COR-L47 (cell line): ENCODE data around the gene SLC12A8.

ENCODE experiments used
- DNase-seq: peaks from one replicate; lab custom pipeline; 2025; lab: John Stamatoyannopoulos, UW

The SLC12A8 gene

DNA sequence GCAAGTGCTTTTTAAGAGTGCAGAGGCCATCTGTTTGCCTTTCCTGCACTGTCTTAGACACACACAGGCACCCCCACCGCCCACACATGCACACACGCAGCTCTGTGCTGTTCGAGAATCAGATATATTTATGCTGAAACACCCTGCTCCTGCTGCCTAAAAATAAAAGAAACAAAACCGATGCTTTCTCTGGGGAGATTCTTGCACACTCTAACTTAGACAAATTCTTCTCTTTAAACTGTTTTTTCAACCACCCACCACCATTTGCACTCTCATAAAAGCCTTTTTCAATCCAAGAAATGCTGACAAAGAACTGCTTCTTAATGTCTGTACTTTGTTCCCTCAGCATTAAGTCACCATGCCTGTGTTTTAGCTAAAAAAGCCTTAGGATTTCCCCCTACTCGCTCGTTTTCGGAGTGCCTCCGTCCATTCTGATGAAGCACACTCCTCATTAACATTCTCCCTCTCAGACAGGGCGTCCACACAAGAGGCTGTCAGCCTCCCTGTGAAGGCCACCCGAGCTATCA lies 26.2 kb downstream of the SLC12A8 start:
- no peak for DNase-seq

DNA sequence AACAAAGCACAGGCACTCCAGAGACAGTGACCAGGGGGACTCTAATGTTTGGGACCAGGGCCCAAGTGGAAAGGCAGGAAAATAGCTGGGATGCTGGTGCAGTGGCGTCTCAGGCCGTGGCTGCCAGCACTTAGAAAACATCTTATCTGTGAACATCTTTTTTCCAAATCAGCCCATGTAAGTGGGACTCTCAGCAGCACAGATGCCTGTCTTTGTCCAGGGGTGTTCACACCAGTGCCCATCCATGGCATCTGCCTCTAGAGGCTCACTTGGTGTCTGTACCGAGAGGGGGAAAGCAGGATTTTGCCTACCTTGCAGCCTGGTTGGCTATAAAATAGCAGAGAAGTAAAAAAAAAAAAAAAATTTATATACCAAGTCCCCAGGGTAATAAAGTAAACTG lies 26.7 kb downstream of the SLC12A8 start:
- no peak for DNase-seq

DNA sequence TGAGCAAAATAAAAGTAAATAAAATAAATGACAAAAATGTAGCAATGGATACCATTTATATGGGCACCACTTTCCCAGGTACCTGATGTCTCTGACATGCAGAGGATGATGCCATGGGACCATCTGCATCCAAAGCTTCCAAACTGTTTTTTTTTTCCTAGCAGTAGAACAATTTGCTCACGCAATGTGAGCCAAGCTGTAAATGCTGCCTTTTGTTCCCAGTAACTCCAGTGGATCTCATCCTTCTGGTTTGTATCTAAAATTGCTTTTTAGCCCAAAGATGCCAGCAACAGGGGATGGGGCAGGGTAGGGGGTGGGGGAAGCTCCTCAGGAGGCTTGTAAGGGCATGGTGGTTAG lies 32.7 kb downstream of the SLC12A8 start:
- no peak for DNase-seq

DNA sequence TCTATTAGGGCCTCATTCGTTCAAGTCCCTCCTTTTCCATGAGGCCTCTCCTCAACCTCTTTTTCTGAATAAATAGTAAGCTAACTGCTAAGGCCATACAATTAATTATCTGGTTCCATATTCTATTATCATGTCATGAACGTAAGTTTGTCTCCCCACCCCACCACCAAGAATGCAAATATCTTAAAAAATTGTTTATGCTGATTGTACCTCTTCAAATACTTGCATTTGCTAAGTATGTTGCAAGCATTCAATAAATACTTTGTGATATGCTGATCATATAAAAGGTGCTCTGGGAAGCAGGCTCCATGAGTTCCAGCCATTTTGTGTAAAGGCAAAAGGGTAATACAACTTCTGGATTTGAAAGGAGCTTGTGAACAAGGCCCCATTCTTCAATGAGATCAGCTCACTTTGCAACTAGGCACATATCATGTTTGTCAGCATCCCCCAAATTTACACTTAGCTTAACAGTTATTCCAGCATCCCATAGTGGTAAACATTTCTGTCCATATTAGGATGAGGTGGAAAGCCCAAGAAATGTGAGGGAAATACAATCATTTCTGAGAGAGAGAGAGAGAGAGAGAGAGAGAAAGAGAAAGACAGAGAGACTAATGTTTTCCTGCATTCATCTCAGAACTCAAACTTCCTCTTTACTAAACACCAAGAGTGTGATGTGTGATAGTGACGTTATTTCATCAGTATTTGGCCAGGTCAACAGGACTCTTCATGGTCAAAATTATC lies 33.2 kb downstream of the SLC12A8 start:
- DNase-seq: no peak

DNA sequence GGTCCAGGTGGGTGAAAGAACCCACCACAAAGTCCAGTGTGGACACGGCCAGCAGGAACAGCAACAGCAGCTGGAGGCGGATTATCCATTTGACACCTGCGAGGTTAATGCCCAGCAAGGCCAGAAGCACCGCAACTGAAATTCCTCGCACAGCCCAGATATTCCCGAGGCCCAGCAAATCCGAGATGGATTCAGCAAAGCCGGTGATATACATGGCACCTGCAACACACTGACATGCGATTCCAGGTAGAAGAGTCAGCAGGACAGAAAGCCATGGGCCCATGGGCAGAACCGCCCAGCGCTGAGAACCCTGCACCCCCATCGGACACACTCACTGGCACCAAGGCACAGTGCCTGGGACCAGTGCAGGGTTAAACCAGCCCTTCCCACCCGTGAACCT lies 34.8 kb downstream of the SLC12A8 start:
- DNase-seq: no peak

DNA sequence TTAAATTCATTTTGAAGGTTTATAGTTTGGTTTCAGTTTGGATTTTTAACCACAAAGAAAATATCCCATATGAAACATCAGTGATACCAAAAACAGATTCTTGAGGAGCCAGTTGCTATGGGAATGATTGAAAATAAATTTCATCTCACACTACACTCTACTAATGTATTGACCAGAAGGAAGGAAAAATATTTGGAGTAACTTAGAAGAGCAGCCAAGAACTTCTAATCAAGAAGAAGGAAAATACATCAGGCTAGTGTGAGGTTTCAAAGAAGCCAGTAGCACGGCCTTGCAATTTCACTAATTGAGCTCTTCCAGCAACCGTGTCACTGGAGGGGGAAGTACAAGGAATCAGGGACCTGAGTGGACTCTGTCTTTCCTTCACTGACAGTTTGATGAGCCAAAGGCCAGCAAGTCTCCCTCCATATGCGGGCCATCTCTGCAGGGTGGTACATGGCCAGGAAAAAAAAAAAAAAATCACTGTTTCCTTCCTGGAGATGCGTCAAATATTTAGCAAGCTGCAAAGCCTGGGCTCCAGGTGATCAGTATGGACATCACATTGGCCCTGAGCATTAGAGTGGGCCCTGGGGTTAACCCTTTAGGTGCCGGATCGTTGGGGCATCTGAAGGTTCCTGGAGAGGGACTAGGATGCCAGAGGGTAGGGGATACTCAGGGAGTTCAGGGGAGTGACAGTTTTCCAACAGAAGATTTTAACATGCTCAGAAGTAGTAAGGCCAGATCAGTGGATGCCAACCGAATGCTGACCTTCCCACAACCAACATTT lies 37.1 kb downstream of the SLC12A8 start:
- no peak for DNase-seq

DNA sequence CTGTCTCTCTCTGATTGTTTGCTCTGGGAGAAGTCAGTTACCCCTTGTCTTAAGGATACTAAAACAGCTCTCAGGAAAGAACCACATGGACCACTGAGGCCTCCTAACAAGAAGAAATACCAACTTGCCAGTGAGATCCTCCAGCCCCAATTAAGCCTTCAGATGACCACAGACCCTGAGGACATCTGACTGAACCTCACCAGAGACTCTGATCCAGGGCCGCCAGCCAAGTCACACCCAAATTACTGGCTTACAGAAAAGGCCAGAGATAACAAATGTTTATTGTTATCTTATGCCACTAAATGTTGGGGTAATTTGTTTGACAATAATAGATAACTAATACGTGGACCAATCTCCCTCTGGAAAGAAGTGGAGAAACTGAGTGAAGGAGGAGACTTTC lies 40.2 kb downstream of the SLC12A8 start:
- DNase-seq: no peak

DNA sequence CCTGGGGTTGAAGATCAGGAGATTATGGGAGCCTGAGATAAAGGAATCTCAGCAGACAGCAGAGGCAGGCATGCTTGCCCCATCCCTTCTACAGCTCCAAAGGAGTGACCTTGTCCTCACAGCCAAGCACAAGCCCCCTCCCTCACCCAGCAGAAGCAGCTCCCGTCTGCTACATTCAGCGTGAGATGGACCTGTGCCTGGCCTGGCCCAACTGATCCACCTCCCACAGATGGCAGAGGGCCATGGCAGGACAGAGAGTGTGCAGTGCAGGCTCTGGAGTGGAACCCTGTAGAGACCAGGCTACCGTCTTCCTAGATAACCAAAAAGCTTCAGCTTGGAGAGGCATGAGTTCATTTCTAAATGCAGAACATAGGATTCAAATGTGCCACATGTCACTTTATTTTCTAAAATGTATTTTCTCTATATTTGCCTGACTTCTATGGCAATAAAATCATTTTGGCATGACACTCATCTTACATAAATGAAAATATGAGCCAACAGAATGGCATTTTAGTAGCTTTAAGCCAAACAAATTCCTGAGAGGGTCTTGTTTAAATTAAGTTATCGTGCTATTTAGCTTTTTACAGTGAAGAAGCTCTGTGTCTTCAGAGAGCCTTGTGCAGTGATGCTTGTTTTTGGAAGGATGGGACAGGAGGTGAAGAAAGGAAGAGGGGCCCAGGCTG lies 43.7 kb downstream of the SLC12A8 start:
- no peak for DNase-seq

DNA sequence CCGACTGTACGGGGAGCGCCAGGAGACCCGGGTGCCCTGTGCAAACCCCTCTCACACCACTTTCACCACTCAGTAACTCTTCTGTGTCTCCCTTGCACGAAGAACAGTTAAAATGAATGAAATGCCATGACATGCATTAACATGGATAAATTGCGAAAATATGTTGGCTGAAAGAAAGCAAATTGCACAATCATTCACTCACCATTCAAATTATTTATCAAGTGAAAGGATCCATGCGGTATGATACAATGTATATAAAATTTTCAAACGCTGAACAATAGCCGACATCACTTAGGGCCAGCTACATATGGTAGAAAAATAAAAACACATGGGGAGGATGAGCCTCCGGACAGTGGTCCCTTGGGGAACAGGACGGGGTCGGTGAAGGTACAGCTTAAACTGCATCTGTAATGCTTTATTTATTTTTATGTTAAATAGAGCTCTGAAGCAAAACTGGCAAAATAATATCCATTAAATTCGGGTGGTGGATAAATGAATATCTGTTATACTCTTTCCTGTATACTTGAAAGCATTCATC lies 45.9 kb downstream of the SLC12A8 start:
- DNase-seq: no peak

DNA sequence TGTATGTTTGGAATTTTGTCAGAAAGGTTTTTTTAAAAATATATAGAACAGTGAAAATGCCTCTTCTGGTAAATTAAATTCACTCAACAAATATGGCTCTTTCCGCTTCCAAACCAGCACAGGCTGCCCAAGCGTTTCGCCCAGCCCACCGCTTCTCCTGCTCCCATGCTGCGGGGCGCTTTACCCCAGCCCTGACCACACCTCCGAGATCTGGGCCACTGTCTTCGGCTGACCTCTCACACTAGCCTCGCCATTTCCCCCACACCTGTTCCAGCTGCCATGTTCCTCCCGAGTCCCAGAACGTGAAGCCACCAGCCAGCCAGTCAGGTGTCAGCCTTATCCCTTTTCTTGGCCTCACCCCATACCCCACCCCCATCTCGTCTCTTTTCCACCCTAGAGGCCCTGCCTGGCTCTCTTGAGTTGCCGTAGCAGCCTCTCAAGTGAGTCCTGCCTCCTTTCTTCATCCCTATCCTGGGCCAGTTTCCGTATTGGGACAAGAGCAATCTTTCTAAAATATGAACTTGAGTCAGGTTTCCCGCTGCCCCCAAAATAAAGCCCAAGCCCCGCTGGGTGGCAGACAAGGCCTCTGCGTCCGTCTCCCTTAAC lies 46.5 kb downstream of the SLC12A8 start:
- no peak for DNase-seq

DNA sequence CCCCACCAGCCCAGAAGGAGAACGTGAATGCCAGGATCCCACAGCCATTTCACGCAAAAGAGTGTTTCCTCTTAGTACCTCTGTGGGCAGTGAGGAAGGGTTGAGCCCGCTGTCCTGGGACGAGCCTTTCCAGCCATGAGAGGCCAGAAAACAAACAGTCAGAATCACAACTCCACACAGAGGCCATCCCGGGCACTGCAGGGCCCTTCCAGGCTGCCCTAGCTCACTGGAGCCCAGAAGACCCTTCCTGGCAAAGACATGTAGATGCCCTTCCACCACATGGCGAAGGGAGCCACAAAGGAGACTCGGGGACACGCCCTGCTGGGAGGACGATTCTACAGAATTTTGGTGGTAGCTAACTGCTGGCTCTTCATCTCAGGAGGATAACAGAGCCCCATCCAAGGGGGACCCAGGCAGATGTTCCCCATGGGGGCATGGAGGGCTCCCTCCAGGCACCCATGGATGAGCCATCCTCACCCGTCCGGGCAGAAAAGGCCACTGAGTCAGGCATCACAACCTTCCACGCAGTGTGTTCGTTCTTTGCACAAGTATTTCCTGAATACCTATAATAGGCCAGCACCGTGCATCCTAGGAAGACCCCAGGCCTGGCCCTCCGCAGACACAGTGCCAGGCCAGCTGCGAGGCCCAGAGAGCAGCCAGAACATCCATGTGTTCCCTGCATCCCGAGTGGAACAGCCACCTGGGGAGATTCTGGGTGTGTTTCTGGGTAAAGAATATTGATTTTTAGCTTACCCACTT lies 47.2 kb downstream of the SLC12A8 start:
- no peak for DNase-seq

DNA sequence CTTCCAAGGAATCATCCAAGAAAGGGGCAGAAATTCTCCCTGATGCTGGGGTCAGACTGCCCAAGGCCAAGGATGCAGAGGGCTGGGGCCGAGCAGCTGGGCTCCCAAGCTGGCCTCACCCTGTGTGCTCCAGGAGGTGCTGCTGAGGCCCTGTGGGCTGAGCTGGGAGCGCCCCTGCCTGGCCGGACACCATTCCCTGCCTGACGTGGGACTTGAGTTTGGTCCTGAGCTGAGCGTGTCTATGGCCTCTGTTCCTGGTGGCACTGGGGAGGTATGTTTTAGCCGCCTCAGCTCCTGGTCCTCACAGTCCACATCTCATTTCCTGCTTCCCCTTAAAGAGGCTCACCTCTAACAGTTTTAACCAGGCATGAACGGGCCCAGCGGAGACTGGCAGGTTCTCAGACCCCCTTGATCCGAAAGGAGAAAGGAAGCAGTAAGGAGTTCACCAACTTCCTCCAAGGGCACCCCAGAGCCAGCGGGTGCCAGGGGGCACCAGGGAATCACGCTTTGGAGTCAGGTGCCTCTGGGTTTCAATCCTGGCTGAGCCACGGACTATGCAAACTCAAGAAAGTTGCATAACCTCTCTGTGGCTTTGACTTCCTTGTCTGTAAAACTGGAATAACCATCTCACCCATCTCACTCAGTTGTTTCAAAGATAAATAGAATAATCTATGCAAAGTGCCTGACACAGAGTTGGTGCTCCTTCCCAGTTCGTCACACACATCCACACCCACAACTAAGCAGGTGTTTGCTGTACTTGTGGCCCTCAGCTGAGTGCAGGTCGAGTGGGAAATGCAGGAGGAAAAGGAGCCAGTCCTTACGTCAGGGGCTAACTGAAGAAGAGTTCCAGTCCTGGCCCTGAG lies 48.6 kb downstream of the SLC12A8 start:
- DNase-seq: no peak

DNA sequence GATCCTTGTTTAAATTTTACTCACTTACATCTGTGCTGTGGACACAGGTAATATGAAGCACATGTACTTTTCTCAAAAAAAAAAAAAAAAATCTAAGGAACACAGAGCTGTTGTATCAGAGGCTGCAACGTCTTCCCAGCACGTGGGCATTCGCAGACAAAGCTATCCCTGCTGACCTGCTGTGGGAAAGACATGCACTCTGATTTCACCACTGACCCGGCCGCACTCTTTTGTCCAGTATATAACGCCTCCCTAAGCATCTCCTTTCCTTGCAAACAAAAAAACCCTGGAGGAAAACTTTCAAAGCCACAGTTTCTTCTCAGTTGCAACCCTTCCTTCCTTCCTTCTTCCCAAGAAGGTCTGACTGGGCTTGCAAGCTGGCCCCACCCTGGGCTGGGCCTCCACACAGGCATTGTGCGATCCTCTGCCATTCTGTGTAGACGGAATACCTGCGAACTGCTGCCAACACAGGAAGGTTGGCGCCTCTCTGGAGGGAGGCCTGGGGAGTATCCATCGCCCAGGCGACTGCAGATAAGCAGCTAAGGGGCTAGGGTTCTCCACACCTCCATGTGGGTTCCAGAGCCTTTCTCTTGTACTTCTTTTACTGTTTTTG lies 50.8 kb downstream of the SLC12A8 start:
- no peak for DNase-seq

DNA sequence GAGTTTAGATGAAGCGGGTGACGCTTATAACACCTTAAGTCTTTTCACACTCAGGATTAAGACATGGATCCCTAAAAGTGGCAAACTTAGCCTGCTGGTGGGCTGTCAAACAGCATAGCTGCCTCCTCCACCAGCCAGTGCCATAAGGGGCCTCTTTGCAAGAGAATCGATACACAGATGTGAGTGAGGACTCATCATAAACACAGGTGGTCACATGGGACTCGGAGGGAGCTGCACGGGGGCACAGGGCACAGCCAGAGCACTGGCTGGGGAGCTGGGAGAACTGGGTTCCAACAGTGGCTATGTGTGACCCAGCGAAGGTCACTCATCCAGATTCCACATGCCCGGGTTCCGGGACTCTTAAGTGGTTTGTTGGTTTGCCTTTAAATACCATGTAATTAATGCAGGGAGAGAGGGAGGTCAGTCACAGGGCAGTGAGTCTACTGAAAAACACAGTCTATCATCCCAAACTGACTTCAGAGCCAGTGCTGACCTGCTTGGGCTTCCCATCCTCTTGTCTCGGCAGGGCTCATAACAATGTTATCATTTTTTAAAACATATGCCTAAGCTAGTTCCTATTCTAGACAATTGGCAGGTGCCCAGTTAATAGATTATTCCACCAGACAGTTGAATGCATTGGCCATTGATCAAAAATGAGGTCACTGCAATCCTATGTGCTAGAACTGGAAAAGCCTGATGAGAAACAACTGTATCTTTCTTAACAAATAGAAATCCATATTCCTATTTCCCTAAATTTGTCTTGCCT lies 51.8 kb downstream of the SLC12A8 start:
- no peak for DNase-seq

DNA sequence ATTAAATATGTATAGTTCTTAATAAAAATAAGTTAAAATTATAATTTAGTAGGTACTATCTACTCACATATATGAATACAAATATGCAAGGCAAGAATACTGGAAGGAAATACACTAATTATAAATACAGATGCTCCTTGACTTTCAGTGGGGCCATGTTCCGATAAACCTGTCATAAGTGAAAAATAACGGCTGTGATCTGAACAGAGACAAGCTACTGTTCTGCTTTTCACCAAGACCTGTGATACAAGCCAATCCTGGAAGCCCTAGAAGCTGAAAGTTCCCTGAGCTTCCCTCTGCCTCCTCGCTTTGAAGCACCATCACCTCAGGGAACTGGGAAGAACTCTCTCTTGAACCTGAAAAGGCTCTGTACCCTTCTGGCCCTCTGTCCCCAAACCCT lies 55.4 kb downstream of the SLC12A8 start:
- no peak for DNase-seq

DNA sequence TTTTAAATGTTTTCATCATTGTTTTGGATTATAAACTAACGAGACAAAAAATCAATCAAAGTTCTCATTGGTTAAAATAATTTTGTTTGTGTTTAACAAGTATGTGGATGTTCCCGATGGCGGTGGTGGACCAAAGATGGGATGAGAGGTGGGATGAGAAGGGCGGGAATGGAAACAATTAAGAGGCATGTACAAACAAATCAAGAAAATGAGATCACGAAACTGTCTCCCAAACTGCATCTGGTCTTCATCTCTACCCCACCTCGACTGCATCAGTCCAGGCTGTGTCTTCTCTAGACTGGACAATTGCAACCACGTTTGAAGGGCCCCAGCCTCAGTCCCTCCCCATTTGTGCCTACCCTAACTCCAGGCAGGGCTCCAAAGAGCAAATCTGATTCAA lies 56.1 kb downstream of the SLC12A8 start:
- DNase-seq: no peak

DNA sequence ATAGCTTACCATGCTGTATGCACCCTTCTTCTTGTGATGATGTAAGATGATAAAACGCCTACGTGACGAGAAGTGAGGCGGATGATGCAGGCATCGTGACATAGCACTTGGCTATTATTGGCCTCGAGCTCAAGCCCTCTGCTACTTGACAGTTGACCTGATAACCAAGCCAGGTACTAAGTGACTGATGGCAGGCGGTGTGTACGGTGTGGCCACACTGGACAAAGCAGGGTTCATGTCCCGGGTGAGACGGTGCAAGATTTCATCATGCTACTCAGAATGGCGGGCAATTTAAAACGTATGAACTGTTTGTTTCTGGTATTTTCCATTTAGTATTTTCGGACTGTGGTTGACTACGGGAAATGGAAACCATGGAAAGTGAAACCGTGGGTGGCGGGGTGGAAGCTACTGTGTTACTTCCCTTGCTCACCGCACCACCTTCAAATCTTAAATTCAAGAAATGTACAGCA lies 57.7 kb downstream of the SLC12A8 start:
- DNase-seq: no peak

DNA sequence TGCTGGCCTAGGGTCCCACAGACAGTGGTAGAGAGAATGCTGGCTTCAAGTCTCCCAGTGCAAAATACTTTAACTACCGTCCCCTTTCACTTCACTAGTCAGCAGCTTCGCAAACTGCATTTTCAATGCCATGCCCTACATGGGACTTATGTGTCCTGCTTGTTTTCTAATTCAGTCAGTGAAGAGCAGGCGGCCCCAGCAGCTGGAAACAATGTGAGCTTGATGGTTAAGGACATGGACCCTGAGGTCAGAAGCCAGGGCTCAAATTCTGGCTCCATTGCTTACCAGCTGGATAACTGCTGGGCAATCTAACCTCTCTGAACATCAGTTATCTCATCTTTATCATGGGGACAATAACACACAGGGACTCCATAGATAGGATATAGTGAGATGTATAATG lies 58.4 kb downstream of the SLC12A8 start:
- DNase-seq: no peak

DNA sequence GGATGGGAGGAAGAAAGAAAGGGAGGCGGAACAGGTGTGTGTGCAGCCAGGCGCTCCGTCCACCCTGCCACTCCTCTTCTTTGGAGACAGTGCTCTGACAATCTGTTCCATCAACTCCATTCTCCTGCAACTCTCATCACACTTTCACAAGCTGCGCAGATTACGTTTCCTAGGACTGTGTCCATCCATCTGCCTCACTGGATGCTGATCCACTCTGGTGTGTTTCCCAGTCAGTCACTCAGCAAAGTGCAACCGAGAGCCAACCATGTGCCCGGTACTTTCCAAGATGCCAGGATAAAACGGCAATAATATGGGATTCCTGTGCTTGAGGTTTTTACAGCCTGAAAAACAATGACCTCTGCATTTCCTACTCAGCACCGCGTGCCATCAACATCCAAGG lies 59.6 kb downstream of the SLC12A8 start:
- no peak for DNase-seq
